IPS DF 4.7 (cell line): ENCODE results near the gene GGACT.

Source experiments
- DNase-seq: peaks from one replicate; pipeline ENCODE4 v3.0.0-alpha.2; 2013; ENCODE audit warnings: low spot score; ENCODE audit errors: extremely low read depth

The GGACT gene

GRCh38 chr13:100480676-100481075, 107.9 kb downstream of the GGACT start:
- no peak for DNase-seq
